GM18526 (cell line): ENCODE measurements around the gene CELF4.

Experiments used
- POLR2A ChIP-seq: IDR thresholded peaks from 3 replicates; pipeline ENCODE4 v1.6.1; 2011; ENCODE audit not compliant: insufficient read length; ENCODE audit errors: extremely low read depth

CELF4 gene

DNA sequence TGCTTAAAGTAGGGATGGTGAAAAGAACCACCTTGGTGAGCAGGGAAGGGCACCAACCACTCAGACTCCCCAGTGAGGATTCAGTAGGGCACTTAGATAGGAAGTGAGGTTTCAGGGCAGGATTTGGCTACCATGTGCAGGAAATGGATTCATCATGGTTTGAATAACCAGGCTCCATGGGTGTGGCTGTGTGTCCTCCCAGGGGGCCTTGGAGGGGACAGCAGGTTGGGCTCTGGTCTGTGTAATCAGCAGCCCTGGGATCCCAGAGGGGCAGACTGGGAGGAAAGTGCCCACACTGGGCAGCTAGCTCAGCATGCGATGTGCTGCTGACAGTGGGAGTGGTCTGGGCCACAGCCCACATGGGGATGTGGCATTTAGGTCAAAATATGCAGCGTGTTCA, 224.6 kb downstream of the CELF4 start:
- no peak for TF ChIP-seq POLR2A

DNA sequence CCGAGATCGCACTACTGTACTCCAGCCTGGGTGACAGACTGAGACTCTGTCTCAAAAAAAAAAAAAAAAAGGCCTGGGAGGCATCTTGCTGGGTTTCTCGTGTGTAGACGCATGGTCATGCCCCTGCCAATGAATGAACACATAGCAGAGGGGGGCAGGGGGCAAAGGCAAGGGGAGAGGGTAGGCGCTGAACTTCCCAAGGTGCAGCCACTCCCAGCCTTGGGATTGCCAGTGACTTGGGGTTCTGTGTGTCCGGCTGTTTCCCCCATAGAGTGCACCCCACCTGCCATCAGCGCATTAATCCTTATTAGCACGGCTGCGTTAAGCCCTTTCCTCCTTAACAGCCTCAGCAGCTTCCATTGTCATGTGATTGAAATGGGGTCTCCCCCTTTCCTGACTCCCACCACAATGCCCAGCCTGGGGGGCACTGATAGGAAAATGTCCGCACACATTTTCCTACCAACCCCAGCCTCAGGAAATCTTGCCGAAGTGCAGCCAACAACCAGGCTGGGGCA, 225.8 kb downstream of the CELF4 start:
- no peak for TF ChIP-seq POLR2A

DNA sequence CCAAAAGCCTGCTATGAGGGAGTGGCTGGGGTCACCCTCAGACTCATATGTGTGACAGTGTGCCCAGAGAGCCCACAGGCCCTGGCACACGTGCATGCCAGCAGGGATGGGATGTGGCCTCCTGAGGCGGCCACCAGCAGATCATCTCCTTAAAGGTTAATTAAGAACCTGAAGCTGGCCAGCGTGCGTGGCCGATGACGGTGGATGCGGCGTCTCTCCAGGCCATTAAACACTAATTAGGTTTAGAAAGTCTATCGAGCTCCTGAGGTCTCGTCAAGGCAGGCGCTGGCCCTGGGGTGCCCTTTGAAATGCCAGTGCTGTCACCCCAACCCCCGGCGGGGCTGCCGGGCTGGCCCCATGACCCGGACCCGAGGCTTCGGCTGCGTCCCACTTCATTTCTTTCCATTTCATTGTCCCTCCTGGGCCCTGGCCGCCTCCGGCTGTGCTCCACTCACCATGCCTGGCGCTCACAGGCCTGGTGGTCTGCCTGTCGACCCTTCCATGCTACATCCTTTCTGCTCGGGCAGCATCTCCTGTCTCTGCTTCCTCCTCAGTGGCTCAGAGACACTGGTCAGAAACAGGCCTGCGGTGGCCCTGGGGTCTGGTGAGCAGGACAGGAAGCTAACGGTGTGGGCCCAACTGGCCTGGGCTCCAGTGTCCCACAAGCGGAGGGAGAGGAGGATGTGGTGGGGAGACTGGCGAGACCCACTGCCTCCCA, 228.9 kb downstream of the CELF4 start:
- no peak for TF ChIP-seq POLR2A

DNA sequence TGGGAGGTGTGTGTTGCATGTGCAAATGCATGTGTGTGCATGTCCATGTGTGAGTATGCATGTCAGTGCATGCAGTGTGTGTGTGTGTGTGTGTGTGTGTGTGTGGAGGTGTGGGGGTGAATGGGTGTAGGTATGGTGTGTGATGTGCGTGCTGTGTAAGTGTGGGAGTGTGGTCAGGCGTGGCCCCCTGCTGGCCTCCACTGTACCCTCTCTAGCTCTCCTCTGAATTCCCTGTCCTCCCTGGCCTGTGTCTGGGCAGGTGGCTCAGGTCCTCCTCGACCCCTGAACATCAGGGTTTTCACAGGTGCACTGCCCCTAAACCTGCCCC, 230.2 kb downstream of the CELF4 start:
- no peak for TF ChIP-seq POLR2A

DNA sequence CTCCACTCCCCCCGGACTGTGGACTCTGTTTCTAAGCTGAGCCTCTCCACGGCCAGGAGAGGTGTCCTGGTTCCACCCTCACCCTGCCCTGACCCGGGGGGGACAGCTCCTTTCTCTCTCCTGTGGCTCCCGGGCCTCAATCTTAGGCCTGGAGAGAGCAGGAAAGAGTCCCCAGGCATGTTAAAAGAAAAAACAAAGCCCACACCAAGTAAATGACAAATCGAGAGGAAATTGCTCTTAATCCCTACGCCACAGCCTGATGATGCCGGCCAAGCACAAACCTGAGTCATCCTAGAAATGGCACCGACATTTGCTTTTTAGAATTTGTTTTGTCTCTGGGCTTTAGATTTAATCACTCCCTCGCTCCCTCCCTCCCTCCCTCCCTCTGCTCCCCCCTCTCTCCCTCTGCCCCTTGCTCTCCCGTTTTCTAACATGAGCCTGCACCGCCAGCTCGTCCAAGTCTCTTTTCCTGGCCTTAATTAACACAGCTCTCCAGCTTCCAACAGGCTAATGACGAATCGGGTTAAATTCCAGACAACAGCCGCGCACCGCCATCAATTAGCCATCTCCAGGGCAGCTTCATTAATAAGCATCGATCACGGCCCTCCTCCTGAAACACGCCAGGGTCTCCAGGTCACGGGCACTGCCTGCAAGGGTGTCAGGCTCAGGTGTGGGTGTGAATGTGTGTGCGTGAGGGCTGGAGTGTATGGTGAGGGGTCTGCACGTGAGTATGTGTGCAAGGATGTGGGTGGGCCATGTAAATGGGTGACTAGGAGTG, 230.8 kb downstream of the CELF4 start:
- TF ChIP-seq POLR2A, result no peak

DNA sequence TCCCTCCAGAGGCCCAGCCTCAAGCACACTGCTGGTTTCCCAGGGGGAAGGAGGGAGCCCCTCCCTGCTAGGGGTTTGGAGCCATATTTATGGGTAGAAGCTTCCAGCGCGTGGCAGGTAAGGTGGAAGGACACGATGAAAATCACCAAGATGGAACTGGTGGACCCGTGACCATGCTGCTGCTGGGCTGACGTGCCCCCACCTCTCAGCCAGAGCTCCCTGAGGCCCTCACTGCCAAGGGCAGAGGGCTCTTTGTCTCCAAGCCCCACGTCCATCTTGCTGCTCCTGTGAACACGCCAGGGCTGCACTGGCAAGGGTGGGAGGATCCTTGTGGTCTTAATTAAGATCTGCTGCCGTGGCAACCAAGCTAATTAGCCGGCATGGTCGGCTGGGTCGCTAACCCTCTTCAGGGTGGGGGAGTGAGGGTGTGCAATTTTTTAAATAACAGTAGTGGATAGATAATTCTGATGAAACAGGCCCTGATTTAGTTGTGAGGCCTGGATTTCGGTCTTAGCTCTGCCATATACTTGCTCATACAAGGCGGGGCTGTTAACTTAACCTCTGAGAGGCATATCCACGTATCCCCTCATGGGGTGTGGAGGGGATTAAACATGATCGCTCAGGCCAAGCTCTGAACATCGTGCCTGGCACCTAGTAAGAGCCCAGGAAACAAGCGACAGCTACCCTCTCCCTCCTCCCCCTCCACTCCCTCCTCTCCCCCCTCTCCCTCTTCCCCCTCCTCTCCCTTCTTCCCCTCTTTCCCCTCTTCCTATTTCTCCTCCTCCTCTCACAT, 232.8 kb downstream of the CELF4 start:
- no peak for TF ChIP-seq POLR2A

DNA sequence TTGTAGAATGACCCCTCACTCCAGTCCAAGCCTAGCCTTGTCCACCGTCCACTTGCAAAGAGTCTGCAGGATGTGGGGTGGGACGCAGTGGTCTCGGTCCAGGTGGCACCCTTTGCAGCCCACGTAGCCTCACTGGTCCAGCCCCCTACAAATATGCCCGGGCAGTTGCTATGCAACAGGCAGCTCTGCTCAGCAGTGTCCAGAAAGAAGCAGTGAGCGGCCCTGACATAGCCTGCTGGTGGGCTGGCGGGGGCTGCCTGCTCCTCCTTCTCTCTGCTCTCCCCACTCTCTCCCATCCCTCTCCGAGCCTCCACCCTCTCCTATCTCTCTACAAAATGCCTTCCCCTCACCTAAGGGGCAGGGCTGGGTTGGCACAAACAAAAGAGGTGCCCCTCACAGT, 233.4 kb downstream of the CELF4 start:
- no peak for TF ChIP-seq POLR2A

DNA sequence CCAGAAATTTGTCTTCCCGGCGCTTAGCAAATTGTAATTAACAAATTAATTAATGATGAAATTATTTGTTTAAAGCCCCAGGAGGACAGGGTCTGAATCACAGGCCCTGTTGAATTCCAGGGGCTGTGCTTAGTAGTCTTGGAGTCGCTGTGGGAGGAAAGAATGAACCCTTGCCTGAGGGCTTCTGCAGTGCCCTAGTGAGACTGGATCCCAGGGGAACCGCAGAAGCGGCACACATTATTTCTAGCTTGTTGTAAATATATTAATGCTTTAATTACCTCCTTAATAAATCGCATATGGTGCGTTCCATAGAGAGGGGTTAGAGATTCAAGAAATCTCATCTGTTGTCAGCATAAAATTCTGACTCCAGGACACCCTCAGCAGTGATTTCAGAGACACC, 235.4 kb downstream of the CELF4 start:
- no peak for TF ChIP-seq POLR2A

DNA sequence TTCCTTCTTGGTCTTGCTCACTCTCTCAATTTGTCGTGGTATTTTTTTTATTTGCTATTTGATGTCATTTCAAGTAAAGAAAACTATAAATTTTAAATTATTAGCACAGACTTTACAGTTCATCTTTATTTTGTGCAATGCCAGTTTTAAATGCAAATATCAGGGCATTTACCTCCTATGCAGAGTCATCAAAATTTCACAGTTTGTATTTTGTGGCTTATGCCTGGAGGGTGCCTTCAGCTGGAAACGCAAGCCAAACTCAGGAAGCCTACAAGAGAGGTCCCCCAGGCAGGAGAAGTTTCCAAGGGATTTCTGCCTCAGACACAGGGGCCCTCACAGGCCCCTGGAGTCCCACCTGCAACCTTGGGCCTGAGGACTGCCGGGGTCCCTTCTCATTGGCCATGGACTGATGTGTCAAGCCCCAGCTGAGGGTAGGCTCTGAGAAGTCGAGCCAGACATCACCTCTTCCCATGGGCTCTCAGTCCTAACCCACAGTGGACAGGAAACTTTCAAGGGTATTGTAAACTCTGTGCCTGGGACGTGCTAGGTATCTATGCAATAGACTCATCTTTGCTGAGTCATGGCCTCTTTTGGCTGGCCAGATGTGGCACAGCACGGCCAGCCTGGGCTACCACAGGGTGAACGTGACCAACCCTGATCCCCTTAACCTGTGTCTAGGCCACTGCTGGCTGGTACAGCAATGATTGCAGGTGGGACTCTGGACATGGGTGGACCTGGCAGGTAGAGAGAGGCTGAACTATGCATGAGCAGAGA, 236.5 kb downstream of the CELF4 start:
- TF ChIP-seq POLR2A, result no peak

DNA sequence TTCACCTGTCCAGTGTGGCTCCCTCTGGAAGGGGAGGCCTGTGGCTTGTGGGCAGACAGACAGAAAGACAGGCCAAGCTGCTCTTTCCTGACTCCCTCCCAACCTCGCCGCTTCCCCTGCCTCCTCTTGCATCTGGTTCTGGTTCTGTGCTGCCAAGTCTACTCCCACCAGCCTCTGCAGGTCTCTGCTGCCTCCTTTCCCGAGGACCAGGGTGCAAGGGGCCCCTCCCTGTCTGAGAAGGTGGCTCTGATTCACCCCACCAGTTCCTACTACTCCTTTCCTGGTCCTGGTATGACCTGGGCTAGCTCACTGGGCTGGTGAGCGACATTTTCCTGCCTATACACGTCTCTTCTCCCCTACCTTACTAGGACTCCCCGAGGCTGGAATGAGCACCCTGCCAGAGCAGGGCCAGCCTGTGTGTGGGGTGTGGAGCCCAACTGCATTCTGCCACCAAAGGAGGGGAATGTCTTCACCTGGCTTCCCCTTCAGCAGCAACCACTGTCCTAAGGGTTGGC, 238.5 kb downstream of the CELF4 start:
- TF ChIP-seq POLR2A, result no peak

DNA sequence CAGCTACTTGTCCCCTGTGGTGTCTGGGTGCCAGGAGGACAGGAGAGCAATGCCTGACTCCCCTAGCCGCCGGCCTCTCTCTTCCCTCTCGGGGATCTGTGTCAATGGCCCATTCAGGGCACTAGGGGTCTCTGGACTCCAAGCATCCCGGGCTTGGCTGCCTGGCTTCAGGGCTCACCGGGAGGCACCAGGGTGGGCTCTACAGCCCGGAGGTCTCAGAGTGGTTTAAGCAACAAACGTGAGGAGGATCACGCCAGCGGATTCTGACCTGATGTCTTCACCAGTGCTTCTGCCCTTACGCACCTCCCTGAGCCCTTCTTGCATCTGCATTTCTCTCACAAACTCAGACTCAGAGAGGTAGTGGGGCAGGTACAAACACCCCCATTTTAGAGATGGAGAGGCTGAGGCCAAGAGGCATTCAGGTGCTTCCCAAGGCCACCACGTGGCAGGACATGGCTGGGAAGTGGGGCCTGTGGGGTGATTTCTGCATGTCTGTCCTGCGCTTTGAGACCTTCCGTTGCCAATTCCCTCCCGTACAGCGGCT, 243.0 kb downstream of the CELF4 start:
- no peak for TF ChIP-seq POLR2A

DNA sequence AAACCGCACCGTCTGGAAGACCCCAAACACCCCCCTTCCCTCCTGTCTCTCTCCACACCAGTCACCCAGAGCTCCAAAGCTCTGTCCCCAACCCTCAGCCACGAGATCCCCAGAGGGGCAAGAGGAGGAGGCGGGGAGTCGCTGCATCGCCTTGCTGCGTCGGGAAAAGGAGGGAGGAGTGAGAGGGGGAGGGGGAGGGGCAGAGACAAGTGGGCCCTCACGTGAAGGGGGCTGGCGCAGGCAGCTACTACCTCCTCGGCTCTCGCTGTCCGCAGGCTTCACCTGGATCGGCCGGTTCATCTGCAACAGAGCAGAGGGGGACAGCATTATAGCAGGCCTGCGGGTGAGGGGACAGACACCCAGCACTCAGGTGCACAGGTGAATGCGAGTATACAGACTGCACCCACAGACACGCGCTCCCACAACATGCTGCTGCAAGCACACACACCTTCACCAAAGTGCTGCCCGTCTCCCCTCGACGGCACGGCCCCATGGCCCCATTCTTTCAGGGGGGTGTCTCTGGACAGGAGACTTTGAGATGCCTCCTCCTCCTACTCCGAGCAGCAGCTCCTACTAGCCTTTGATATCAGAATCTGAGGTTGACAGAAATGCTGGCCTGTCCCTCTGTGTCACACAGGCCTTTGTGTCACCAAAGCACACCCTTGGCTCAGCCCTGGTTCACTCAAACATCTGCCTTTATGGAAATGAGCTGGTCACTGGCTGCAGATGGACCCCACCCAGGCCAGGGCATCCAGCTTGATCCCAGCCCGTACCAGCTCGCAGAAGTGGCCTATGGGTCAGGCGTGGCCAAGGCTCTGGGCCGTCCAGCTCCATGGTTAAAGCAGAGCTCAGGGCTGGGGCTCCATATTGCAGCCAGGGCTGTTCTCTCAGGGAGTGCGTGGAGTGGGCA, 243.8 kb downstream of the CELF4 start:
- no peak for TF ChIP-seq POLR2A

DNA sequence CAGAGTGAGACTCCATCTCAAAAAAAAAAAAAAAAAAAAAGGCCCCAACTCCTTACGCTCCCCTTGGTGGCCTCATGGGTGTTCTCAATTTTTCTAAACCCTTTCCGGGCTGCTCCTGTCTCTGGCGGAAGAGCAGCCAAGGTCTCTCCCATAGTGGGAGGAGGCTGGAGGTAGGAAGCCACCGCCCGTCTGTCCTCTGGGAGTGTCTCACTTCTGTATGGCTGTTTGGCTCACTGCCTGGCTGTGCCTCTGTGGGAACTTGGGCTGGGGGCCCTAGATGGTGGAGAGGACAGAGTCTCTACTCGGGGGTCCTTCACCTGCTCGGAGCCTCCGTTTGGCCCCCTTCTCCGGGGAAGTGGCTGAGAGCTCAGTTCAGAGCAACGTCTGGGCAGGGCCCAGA, 245.3 kb downstream of the CELF4 start:
- TF ChIP-seq POLR2A, result no peak

DNA sequence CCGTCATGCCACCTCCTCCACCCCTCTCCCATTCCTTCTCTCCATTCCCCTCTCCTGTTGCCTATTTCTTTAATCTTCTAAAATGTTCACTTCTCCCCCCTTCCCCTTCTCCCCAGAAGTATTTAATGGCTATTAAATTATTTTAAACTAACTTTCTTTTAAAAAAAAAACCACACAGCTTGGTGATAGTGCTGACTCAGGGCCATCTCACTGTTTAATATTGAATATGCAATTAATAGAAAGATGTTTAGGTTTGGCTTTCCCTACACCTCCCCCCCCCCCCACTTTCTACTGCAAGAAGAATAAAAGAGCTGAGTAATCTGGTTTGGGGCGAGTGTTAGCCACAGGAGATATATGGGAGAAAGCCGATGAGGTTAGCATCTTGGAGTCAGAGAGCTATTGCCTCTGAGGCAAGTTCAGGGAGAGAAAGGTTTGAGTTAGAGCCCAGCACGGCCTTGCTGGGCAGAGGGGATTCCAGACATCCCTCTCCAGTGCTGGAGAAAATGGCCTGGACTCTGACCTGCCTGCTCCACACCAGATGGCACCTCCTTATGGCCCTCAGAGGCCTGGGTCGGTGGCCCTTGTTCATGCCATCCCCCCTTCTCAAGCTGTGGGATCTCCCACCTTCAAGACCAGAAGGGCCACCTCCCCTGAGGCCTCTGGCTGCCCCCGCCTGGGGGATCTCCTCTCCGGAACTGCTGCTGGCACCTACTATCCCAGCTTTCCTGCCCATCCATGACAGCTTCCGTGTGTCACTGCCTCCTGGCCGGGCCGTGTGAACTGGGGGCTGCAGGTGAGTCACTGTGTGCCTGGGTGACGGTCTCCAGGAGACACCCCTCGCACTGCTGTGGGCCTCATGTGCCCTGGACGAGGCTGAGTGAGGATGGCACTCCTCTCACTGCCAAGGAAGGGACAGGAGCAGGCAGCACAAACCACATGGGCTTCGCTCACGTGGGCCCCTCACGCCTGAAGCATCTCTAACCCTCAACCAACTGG, 246.9 kb downstream of the CELF4 start:
- no peak for TF ChIP-seq POLR2A
